OCI-LY7 (cell line): ENCODE data around the gene NOP9. TPM values are rescaled to one million over a fixed set of nuclear protein-coding genes. Genes with fewer than 3 reads are reported as not detected.

ENCODE experiments used
- BruUV-seq: library from RNA; stranded (reverse); fragments of 400-500 nt; replicated peaks from 2 replicates; lab custom pipeline; 2021; lab: Mats Ljungman, UMichigan
- CTCF ChIA-PET: fragments of 300-600 bp; sonication (Branson Sonifier 250); formaldehyde crosslinking; loops from one replicate; lab custom pipeline; 2022; ENCODE audit warnings: antibody characterized with exemption; ENCODE audit not compliant: unreplicated experiment; lab: Charles Lee
- POLR2A ChIA-PET: fragments of 300-600 bp; sonication (Branson Sonifier 250); formaldehyde crosslinking; loops from one replicate; lab custom pipeline; 2022; ENCODE audit warnings: antibody characterized with exemption; lab: Charles Lee
- DNase-seq: peaks from one replicate; pipeline ENCODE4 v3.0.0-alpha.2; 2015; ENCODE audit warnings: low spot score
- H2AFZ ChIP-seq: fragments of 200-600 bp; sonication (generic), shearing (Covaris generic); 2 replicates; pipeline ENCODE4 v1.6.1; 2014; ENCODE audit warnings: mild to moderate bottlenecking, antibody characterized with exemption, low read length, moderate library complexity
- H3K27ac ChIP-seq: fragments of 200-600 bp; sonication (generic); 2 replicates; pipeline ENCODE4 v1.5.1; 2014; ENCODE audit warnings: mixed run types, low read depth, mild to moderate bottlenecking, moderate library complexity, low read length, inconsistent platforms; ENCODE audit not compliant: poor library complexity, severe bottlenecking
- H3K36me3 ChIP-seq: fragments of 200-600 bp; sonication (generic); 2 replicates; pipeline ENCODE4 v1.6.1; 2014; ENCODE audit warnings: mild to moderate bottlenecking, antibody characterized with exemption, low read length, moderate library complexity, mixed read lengths; ENCODE audit not compliant: insufficient read depth
- H3K4me1 ChIP-seq: fragments of 200-600 bp; sonication (generic); 2 replicates; pipeline ENCODE4 v1.5.1; 2014; ENCODE audit warnings: mild to moderate bottlenecking, low read length; ENCODE audit not compliant: insufficient read depth, poor library complexity, severe bottlenecking
- H3K4me2 ChIP-seq: fragments of 200-600 bp; sonication (generic); 2 replicates; pipeline ENCODE4 v1.6.1; 2014; ENCODE audit warnings: mild to moderate bottlenecking, low read length
- H3K4me3 ChIP-seq: fragments of 200-600 bp; sonication (generic); 2 replicates; pipeline ENCODE4 v1.5.1; 2014; ENCODE audit warnings: mild to moderate bottlenecking, low read depth, low read length; ENCODE audit not compliant: poor library complexity, severe bottlenecking
- H3K79me2 ChIP-seq: fragments of 200-600 bp; sonication (generic); 2 replicates; pipeline ENCODE4 v1.6.1; 2016; ENCODE audit warnings: low read depth, mild to moderate bottlenecking, low read length, moderate library complexity, mixed read lengths; ENCODE audit not compliant: insufficient read depth
- H3K9me2 ChIP-seq: fragments of 200-600 bp; sonication (generic); 2 replicates; pipeline ENCODE4 v1.6.1; 2016; ENCODE audit warnings: mild to moderate bottlenecking, low read length, mixed read lengths; ENCODE audit not compliant: insufficient read depth
- H3K9me3 ChIP-seq: fragments of 200-600 bp; sonication (generic); 2 replicates; pipeline ENCODE4 v1.6.1; 2014; ENCODE audit warnings: mild to moderate bottlenecking, mixed run types, low read length, mixed read lengths
- H4K20me1 ChIP-seq: fragments of 200-600 bp; sonication (generic); 2 replicates; pipeline ENCODE4 v1.6.1; 2014; ENCODE audit warnings: mild to moderate bottlenecking, antibody characterized with exemption, low read length, moderate library complexity, mixed read lengths; ENCODE audit not compliant: insufficient read depth
- CTCF ChIP-seq: fragments of 200-600 bp; sonication (generic); conservative IDR thresholded peaks from 2 replicates; pipeline ENCODE4 v1.5.1; 2014; ENCODE audit warnings: mild to moderate bottlenecking, antibody characterized with exemption, low read length, moderate library complexity, mixed read lengths
- EZH2phosphoT487 ChIP-seq: fragments of 200-600 bp; sonication (generic); IDR thresholded peaks from 2 replicates; pipeline ENCODE4 v1.6.1; 2018; ENCODE audit warnings: low read depth, borderline replicate concordance, mild to moderate bottlenecking, mixed run types, antibody characterized with exemption, low read length, moderate library complexity, mixed read lengths
- intact Hi-C: fragments of 100-400 bp; cut with micrococcal nuclease; formaldehyde crosslinking; loops from one replicate; pipeline ENCODE4 v1.10.0; 2022; ENCODE audit not compliant: unreplicated experiment
- total RNA-seq, 2 experiments: library from RNA; depleted of rRNA in 1 of 2; stranded (reverse); fragments of >200 nt in 1 of 2; shearing (Covaris generic) in 1 of 2; gene quantifications; 2 replicates each; pipeline ENCODE4 v1.2.3, GENCODE V29; 2014 to 2022

NOP9 gene
- total RNA-seq, 2 experiments from 2014 or later: 33.2 to 52.6 TPM

- no peak overlapping the region for H3K27ac ChIP-seq
- no peak overlapping the region for H3K4me2 ChIP-seq
- intact Hi-C loops: no loop called here
- no TSS peak for BruUV-seq
- H3K9me2 ChIP-seq: no peaks in the 10 kb centered on the region
- TF ChIP-seq CTCF (no peak), EZH2phosphoT487 (no peak)
- H3K4me3 ChIP-seq: no peak overlapping the region
- no peak overlapping the region for H2AFZ ChIP-seq
- peaks cover 3% of the 10 kb centered on the region for H3K4me1 ChIP-seq
- H3K36me3 ChIP-seq: no peaks in the 10 kb centered on the region
- ChIA-PET CTCF (no interaction called here), POLR2A (interaction anchor here (0.6 kb wide), 1 partner anchor 21 kb away, joined by 3 read pairs; no protein-coding TSS in a partner anchor)
- DNase-seq: no peak
- no peaks in the 10 kb centered on the region for H3K9me3 ChIP-seq
- no peaks in the 10 kb centered on the region for H3K79me2 ChIP-seq
- H4K20me1 ChIP-seq: no peaks in the 10 kb centered on the region
These were observed 47.8 kb upstream of the NOP9 start for GRCh38 chr14:24251880-24252288.

GRCh38 chr14:24252289-24253124 is 47.1 kb upstream of the NOP9 start:
- no peak for DNase-seq
- Histone ChIP-seq H3K9me3 (no peaks in the 10 kb centered on the region), H3K4me2 (no peak overlapping the region), H3K9me2 (no peaks in the 10 kb centered on the region), H3K36me3 (no peaks in the 10 kb centered on the region), H2AFZ (no peak overlapping the region), H3K4me1 (no peaks in the 10 kb centered on the region), H3K79me2 (no peaks in the 10 kb centered on the region), H4K20me1 (no peaks in the 10 kb centered on the region), H3K27ac (no peak overlapping the region), H3K4me3 (no peak overlapping the region)
- BruUV-seq: no TSS peak
- intact Hi-C loops: no loop called here
- ChIA-PET CTCF (no interaction called here), POLR2A (interaction anchor here (0.6 kb wide), 1 partner anchor 21 kb away, joined by 3 read pairs; no protein-coding TSS in a partner anchor)
- TF ChIP-seq CTCF (no peak), EZH2phosphoT487 (no peak)

GRCh38 chr14:24253936-24254335 is 45.7 kb upstream of the NOP9 start:
- Histone ChIP-seq H3K9me2 (no peaks in the 10 kb centered on the region), H3K4me2 (no peak overlapping the region), H3K27ac (no peak overlapping the region), H3K9me3 (no peaks in the 10 kb centered on the region), H3K4me3 (no peak overlapping the region), H4K20me1 (no peaks in the 10 kb centered on the region), H3K79me2 (no peaks in the 10 kb centered on the region), H2AFZ (no peak overlapping the region), H3K4me1 (no peaks in the 10 kb centered on the region), H3K36me3 (no peaks in the 10 kb centered on the region)
- POLR2A ChIA-PET: no interaction called here
- CTCF ChIA-PET: no interaction called here
- no TSS peak for BruUV-seq
- intact Hi-C loops: no loop called here
- TF ChIP-seq CTCF (no peak), EZH2phosphoT487 (no peak)
- no peak for DNase-seq
